GM18861 (cell line): ENCODE measurements around the gene TNIP1.

Experiments
- ATAC-seq: cut with Tn5 transposase; IDR thresholded peaks from one replicate; pipeline ENCODE4 v1.9.1; 2021; ENCODE audit not compliant: unreplicated experiment

Gene TNIP1

GRCh38 chr5:151041577-151042268 is 39.1 kb downstream of the TNIP1 start:
- ATAC-seq = no peak

- ATAC-seq = no peak
These were observed 40.6 kb downstream of the TNIP1 start for GRCh38 chr5:151040211-151040747.

DNA sequence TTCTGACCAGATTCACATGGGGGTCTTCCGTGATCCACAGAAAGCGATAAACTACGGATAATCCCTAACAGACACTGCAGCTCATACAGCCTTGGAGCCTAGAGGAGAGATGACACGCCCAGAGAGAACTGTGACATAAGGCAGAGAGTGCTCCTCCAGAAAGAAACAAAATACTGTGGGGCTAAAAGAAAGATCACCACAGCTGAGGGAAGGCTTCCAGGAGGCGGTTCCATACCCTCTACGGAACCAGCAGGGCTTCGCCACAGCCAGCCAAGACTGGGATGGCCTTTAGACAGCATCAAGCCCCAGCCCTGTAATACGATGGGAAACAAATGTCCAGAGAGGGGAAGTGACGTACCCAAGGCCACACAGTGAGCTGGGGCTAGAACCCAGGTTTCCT is 41.2 kb downstream of the TNIP1 start:
- ATAC-seq = no peak

DNA sequence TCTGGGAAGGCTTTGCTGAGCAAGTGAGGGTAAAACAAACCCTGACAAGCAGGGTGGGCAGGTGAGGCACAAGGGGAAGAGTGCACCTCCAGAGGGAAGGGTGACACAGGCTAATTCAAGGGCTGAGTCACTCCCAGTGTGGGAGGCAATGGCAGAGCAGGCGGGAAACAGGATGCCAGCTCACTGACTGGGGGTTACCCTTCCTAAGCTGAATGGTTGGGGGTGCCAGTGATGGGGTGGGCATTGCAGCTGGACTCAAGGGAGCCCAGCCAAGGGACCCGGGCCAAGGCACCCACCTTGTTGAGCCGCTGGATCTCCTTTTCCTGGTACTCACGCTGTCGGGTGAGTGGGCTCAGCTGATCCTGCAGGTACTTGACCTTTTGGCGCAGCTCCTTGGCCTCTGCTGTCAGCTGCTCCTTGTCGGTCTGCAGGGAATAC is 42.0 kb downstream of the TNIP1 start:
- no peak for ATAC-seq

DNA sequence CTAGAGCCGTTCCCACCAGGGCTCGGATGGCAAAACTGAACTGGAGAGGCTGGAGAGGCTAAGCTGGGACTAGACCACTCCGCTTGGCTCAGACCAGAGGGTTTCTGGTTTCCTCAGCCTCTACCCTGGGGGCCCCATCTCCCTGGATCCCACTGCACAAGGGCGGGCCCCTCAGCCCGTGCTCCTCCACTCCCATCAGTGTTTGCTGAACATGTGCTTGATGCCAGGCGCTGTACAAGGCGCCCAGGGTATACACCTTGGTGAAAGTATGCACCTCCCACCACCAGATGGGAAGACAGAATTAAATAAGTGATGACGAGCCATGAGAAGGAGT is 42.5 kb downstream of the TNIP1 start:
- ATAC-seq = no peak

GRCh38 chr5:151037561-151038411 is 43.0 kb downstream of the TNIP1 start:
- ATAC-seq = no peak

DNA sequence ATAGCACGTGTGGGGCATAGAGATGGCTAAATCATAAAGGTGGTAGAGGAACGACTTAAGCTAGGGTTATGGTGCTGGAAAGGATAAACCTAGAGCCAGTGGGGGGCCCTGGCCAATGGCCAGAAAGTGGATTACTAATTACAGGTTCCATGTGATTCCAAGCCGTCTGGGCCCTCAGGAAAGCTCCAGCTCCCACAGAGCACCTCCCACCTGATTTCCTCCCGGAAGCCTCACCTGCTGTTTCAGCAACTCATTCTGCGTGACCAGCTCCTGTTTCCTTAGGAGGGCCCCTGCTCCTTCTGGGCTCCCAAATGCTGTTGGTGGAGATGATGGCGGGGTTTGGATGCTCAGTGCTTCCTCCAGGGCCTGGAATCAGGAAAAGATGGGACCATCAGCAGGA is 44.3 kb downstream of the TNIP1 start:
- no peak for ATAC-seq

GRCh38 chr5:151034422-151035379 is 46.1 kb downstream of the TNIP1 start:
- ATAC-seq = no peak

GRCh38 chr5:151033217-151033934 is 47.5 kb downstream of the TNIP1 start:
- no peak for ATAC-seq

- no peak for ATAC-seq
These were observed 49.3 kb downstream of the TNIP1 start for GRCh38 chr5:151031554-151031953.

DNA sequence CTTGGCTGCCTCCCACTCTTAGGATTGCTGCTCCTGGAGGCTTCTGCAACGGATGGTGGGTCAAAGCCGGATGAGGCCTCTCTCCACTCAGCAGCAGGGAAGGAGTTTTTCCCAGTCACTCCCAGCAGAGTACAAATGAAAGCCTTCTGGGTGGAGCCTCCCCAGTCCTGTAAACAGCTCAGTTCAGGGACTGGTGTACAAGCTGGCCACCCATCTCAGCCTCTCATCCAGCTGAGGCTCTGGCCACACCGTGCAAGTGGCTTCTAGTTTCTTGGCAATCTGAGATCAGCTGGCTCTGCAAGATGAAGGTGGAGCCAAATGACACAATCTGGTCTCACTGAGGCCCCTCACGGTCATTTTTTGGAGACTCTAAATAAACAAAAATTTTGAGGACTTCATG is 50.5 kb downstream of the TNIP1 start:
- ATAC-seq = no peak

GRCh38 chr5:151030056-151030336 is 50.8 kb downstream of the TNIP1 start:
- ATAC-seq = no peak

- ATAC-seq = no peak
These were observed 51.4 kb downstream of the TNIP1 start for GRCh38 chr5:151029179-151030055.

DNA sequence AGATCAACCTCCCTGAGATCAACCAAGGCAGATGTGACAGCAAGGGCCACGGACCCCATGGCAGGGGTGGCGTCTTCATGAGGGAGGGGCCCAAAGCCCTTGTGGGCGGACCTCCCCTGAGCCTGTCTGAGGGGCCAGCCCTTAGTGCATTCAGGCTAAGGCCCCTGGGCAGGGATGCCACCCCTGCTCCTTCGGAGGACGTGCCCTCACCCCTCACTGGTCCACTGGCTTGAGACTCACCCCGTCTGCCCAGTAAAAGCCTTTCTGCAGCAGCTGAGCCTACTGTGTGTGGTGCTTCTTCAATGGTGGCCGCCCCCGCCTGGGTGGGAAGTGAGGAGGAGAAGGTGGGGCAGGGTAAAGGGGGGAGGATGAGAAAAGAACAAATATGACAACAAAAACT is 52.1 kb downstream of the TNIP1 start:
- ATAC-seq = no peak

DNA sequence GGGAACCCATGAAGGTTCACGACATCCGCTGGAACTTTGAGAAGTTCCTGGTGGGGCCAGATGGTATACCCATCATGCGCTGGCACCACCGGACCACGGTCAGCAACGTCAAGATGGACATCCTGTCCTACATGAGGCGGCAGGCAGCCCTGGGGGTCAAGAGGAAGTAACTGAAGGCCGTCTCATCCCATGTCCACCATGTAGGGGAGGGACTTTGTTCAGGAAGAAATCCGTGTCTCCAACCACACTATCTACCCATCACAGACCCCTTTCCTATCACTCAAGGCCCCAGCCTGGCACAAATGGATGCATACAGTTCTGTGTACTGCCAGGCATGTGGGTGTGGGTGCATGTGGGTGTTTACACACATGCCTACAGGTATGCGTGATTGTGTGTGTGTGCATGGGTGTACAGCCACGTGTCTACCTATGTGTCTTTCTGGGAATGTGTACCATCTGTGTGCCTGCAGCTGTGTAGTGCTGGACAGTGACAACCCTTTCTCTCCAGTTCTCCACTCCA is 52.8 kb downstream of the TNIP1 start:
- no peak for ATAC-seq

- no peak for ATAC-seq
These were observed 54.2 kb downstream of the TNIP1 start for GRCh38 chr5:151026679-151027078.

GRCh38 chr5:151026088-151026487 is 54.7 kb downstream of the TNIP1 start:
- no peak for ATAC-seq

GRCh38 chr5:151025250-151025606 is 55.6 kb downstream of the TNIP1 start:
- ATAC-seq = no peak

GRCh38 chr5:151024440-151025249 is 56.2 kb downstream of the TNIP1 start:
- ATAC-seq = no peak
